Measurements from ENCODE around the gene GNB1L.
"Not testable (repeated sequence)": the region's sequence is repeated elsewhere in the genome, so short reads cannot be mapped to it uniquely, and the experiment has no call there.

The GNB1L gene

GRCh38 chr22:19888131-19888746 lies 33.6 kb upstream of the GNB1L start:
- DNase-seq: no peak

GRCh38 chr22:19887256-19887985 lies 32.7 kb upstream of the GNB1L start:
- no peak for DNase-seq

- peak; percentile 49 for DNase-seq
Observed at GRCh38 chr22:19886605-19887255, 32.1 kb upstream of the GNB1L start.

- DNase-seq: no peak
Observed at GRCh38 chr22:19885841-19886592, 31.3 kb upstream of the GNB1L start.

- no peak for DNase-seq
Observed at GRCh38 chr22:19884954-19885751, 30.5 kb upstream of the GNB1L start.

GRCh38 chr22:19884161-19884953 lies 29.7 kb upstream of the GNB1L start:
- no peak for DNase-seq

GRCh38 chr22:19883446-19883845 lies 28.8 kb upstream of the GNB1L start:
- not testable (repeated sequence) for DNase-seq

- no peak for DNase-seq
Observed at GRCh38 chr22:19882446-19883381, 28.0 kb upstream of the GNB1L start.

GRCh38 chr22:19880786-19881569 lies 26.3 kb upstream of the GNB1L start:
- no peak for DNase-seq

GRCh38 chr22:19879992-19880785 lies 25.5 kb upstream of the GNB1L start:
- no peak for DNase-seq

GRCh38 chr22:19879643-19879991 lies 24.9 kb upstream of the GNB1L start:
- no peak for DNase-seq

- no peak for DNase-seq
Observed at GRCh38 chr22:19879246-19879570, 24.5 kb upstream of the GNB1L start.

GRCh38 chr22:19878461-19879245 lies 24.0 kb upstream of the GNB1L start:
- no peak for DNase-seq

- no peak for DNase-seq
Observed at GRCh38 chr22:19877626-19878339, 23.1 kb upstream of the GNB1L start.

- no peak for DNase-seq
Observed at GRCh38 chr22:19876941-19877625, 22.4 kb upstream of the GNB1L start.

GRCh38 chr22:19876314-19876940 lies 21.8 kb upstream of the GNB1L start:
- no peak for DNase-seq
